Astrocyte of the hippocampus (primary cell): Measurements from ENCODE around the gene CTNS.

Experiments
- DNase-seq: peaks from one replicate; pipeline ENCODE4 v3.0.0; 2011; ENCODE audit warnings: low read depth, low spot score

The CTNS gene

DNA sequence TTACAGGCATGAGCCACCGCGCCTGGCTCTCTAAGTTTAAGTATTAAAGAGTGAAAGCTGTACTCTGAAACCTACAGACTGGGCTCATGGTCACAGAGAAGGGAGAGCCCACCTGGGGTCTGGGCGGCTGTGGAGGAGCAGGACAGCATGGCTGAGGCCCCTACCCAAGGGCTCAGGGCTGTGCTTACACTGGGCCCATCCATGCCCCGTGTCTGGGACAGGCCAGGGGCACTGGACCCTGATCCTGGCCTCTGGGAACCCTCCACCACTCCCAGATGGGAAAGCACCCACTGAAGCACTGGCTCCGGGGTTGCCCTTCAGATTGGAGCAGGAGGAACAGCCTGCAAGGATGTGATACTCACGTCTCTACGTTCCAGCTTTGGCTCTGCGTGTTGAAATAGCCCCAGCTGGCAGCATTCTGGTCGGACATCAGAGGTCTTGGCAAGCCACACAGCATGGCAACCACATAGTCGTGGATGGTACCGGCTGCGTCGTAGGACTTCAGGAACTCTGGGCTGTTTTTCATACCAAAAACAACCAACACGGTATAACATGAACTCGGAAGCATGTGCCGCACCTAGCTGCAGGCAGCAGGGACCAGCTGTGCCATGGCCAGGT lies 13.5 kb upstream of the CTNS start:
- no peak for DNase-seq

GRCh38 chr17:3626831-3627768 lies 9.5 kb upstream of the CTNS start:
- DNase-seq = no peak

GRCh38 chr17:3627769-3628167 lies 8.8 kb upstream of the CTNS start:
- DNase-seq = no peak

- DNase-seq = no peak
Measured at GRCh38 chr17:3630781-3631180, 5.8 kb upstream of the CTNS start.

DNA sequence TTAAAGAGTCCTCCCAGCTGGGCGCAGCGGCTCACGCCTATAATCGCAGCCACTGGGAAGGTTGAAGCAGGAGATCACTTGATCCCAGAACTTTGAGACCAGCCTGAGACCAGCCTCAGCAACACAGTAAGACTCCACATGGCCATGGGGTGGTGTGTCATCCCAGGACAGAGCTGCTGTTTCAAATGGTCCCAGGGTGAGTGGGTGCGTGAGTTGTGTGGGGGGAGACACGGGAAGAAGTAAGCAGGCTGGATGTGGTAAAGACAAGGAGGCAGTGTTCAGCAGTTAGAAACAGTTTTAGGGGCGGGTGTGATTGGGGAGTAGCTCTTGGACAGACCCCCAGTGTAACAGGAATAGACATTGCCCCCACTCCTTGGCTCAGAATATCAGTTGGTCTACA lies 4.3 kb upstream of the CTNS start:
- DNase-seq = no peak

- DNase-seq = no peak
Measured at GRCh38 chr17:3635474-3636153, 946 bp upstream of the CTNS start.

DNA sequence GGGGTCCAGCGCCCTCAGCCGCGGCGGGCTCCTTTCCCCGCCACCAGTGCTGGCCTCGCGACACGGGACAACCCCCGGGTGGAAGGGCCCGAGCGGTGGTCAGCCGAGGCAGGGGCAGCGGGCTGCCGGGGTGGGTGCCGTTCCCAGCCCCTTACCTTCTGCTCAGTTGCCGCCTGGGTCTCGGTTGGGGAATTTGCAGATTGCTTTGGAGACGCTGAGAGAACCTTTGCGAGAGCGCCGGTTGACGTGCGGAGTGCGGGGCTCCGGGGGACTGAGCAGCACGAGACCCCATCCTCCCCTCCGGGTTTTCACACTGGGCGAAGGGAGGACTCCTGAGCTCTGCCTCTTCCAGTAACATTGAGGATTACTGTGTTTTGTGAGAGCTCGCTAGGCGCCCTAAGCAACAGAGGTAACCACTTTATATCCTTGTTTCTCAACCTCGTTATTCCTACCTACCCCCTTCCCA lies 381 bp downstream of the CTNS start:
- DNase-seq = peak; percentile 42

DNA sequence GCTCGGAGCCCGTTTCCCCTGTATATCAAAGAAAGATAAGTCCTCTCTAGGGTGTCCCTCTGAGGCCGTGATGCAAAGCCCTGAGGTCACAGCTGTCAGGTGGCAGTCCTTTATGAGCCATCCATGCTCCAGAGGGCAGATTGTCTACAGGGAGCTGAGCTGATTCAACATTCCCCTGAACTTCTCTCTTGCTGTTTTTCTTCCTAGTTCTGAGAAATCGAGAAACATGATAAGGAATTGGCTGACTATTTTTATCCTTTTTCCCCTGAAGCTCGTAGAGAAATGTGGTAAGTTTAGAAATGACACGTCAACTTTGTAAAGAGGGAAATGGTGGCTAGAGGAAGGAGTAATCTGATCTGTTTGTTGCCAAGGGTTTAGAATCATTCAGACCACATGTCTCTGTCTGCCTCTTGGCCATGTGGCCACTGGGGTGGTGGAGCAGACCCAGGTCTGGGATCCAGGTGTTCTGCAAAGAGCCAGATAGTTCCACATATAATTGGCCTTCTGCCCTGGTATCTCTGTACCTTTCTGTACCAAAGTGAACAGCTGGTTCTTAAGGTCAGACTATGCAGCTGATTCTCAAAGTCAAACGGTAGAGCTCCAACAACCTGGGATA lies 3.5 kb downstream of the CTNS start:
- no peak for DNase-seq

GRCh38 chr17:3641014-3641413 lies 4.5 kb downstream of the CTNS start:
- DNase-seq = no peak

- DNase-seq = no peak
Measured at GRCh38 chr17:3641717-3642486, 5.3 kb downstream of the CTNS start.

DNA sequence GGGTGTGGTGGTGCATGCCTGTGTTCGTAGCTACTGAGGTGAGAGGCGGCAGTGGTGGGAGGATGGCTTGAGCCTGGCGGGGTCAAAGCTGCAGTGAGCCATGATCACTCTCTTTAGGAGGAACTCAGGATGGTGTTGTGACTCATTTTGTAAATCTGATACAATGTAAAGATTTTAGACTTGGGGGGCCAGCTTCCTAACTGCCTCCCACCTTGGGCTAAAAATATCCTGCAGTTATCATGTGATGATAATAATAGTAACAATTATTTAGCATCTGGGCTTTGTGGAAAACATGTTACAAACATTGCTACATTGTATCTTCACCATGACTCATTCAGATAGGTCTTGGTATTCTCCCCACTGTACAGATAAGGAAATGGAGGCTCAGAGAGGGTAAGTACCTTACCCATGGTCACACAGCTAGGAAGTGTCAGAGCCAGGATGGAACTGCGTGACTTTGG lies 7.4 kb downstream of the CTNS start:
- no peak for DNase-seq

DNA sequence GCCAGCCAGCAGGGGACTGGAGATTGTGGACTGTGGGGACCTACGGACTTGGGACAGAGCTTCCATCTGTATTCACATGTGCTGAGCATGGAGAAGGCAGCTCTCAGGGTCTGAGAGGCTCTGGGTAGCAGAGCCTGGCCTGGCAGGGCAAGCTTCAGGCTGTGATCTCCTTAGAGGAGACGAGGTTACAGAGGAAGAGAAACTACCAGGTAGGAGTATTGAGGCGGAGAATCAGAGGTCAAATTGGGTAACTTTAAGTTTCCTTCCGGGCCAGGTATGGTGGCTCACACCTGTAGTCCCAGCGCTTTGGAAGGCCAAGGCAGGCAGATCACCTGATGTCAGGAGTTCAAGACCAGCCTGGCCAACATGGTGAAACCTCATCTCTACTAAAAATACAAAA lies 8.8 kb downstream of the CTNS start:
- no peak for DNase-seq

GRCh38 chr17:3647251-3647650 lies 10.7 kb downstream of the CTNS start:
- no peak for DNase-seq

DNA sequence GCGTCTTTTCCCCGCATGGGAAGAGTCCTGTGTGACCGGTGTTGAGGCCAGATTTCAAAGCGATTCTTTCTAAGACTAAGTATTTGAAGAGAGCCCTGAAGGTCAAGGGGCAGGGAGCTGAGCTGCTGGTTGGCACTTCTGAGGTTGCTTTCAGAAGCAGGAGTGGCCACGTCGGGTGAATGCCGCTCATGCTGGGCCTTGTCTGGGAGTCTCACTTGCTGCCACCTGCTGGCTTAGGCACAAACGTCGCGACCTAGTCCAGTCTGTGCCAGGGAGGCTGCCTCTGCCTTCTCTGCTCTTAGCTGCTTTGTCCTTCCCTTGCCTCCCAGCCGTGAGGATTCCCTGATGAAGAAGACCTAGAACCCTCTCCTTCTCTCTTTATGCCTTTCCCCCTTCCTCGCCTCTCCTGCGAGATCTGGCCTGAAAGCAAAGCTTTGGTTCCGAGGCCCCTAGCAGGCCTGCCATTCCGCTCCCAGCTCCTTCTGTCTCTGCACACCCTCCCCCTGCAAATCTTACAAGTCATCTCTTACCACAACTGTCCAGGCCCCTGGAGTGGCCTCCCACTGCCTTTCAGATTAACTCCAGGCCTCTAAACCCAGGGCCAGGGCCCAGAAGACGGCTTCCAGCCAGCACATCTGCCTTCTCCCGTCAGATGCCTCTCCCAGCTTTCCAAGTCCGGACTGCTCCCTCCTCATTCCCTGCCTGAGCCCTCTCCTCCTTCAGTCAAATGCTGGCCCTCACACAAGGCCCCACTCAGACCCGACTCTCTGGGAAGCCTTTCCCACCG lies 11.4 kb downstream of the CTNS start:
- DNase-seq = peak; percentile 75

DNA sequence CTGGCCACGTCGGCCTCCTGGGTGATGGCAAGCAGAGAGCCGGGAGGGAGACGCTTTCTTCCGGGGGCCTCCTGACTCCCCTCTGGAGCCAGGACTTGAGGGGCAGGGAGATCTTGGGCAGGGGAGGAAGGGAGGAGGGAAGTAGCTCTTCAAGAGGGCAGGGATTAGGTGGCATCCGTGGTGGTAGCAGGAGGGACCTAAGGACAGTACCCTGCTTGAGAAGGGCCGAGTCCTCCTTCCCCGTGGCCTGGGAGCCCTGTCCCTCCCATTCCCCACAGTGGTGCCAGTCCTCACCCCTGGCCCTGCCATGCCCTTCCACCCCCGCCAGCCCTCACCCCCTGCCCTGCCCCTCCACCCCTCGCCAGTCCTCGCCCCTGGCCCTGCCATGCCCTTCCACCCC lies 19.2 kb downstream of the CTNS start:
- DNase-seq = no peak

DNA sequence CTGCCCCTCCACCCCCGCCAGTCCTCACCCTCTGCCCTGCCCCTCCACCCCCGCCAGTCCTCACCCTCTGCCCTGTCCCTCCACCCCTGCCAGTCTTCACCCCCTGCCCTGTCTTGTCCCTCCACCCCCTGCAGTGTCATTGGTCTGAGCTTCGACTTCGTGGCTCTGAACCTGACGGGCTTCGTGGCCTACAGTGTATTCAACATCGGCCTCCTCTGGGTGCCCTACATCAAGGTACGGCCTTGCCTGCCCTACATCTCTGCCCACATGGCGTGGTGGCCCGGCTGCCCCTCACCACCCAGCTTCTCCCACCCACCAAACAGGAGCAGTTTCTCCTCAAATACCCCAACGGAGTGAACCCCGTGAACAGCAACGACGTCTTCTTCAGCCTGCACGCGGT lies 19.8 kb downstream of the CTNS start:
- DNase-seq = no peak

- no peak for DNase-seq
Measured at GRCh38 chr17:3656755-3657587, 20.4 kb downstream of the CTNS start.

DNA sequence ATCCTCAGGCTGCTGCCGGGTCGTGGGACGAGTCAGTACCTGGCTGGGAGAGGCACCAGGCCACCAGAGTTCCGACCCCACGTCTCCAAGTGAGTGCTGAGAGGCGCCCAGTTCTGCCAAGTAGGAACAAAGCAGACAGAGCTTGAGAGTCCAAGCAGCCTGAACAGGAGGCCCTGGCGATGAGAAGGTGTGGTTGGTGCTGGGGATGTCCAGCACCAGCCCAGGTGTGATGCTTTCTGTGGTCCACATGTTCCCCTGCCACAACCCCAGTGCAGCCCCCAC lies 21.0 kb downstream of the CTNS start:
- no peak for DNase-seq

DNA sequence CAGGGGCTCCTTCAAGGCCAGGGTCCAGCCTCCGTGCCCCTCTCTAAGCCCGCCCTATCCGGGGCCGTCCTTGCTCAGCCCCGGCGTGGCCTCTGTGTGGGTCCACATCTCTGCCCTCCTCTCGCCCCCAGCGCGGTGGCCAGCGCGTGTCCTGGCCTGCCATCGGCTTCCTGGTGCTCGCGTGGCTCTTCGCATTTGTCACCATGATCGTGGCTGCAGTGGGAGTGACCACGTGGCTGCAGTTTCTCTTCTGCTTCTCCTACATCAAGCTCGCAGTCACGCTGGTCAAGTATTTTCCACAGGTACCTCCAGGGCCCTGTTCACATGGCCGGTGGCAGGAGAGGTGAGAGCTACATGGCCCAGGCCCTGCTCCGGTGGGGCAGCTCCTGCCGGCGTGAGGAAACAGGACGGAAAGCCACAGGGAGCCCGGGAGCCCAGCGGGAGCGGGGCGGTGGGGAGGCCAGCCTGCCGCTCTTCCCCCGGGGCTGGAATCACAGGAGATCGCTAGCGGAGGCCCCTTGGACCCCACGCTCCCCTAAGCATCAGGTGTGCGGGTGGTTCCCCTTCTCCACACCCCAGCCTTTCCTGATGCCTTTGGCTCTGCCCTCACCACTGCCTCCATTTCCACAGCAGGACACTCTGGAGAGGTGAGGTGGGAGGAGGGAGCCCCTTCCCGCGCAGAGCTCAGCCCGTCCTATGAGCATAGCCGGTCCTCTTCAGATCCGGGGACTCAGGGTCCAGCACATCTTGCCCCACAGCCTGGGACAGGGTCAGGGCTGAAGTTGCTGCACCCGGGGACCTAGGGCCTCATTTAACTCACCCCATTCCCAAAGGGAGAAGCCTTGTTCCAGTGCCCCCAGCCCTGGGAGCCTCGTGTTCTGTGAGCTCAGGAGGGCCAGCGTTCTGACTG lies 21.6 kb downstream of the CTNS start:
- no peak for DNase-seq
